HK-2 (cell line): Measurements from ENCODE around the gene CHRNG.
"Not testable (repeated sequence)": the region's sequence is repeated elsewhere in the genome, so short reads cannot be mapped to it uniquely, and the experiment has no call there.

Experiments used
- DNase-seq: peaks from one replicate; pipeline ENCODE4 v3.0.0-alpha.2; 2018; ENCODE audit not compliant: unreplicated experiment

The CHRNG gene

GRCh38 chr2:232526372-232526941, 13.0 kb upstream of the CHRNG start:
- DNase-seq: no peak

DNA sequence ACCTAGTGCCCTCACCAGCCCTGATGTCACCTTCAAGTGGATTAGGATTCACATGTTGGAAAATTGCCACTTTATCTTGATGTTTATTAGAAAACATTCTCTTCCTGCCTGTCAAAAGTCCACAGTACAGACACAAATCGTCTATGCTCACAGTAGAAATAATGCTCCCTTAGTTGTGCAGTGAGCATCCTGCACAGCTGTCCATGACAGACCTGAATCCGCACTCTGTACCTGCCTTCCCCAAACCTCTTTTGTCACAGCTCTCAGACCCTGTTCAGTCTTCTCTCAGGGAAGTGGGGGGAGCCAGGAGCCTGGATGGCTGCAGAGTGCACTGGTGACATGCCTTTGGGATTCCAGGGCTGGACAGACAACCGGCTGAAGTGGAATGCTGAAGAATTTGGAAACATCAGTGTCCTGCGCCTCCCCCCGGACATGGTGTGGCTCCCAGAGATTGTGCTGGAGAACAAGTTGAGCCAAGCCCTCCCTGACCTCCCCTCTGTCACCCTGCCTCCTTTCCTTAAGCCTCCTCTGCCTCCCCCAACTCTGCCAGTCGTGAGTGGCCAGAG, 11.5 kb upstream of the CHRNG start:
- DNase-seq: no peak

- DNase-seq: no peak
Observed at GRCh38 chr2:232528746-232529460, 10.6 kb upstream of the CHRNG start.

- DNase-seq: no peak
Observed at GRCh38 chr2:232529806-232530547, 9.5 kb upstream of the CHRNG start.

GRCh38 chr2:232530626-232531260, 8.7 kb upstream of the CHRNG start:
- DNase-seq: no peak

- DNase-seq: no peak
Observed at GRCh38 chr2:232532419-232532818, 7.1 kb upstream of the CHRNG start.

DNA sequence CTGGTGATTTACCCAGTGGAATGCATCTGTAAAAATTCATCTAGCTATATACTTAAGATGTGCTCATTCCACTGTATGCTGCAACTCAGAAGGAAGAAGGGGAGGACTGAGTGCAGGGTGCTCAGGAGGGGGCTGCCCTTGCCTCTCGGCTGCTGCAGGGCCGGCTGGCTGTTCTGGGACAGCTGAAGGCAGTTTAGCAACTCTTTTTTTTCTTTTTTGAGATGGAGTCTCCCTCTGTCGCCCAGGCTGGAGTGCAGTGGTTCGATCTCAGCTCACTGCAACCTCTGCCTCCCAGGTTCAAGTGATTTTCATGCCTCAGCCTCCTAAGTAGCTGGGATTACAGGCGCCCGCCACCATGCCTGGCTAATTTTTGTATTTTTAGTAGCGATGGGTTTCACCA, 6.7 kb upstream of the CHRNG start:
- not testable (repeated sequence) for DNase-seq

DNA sequence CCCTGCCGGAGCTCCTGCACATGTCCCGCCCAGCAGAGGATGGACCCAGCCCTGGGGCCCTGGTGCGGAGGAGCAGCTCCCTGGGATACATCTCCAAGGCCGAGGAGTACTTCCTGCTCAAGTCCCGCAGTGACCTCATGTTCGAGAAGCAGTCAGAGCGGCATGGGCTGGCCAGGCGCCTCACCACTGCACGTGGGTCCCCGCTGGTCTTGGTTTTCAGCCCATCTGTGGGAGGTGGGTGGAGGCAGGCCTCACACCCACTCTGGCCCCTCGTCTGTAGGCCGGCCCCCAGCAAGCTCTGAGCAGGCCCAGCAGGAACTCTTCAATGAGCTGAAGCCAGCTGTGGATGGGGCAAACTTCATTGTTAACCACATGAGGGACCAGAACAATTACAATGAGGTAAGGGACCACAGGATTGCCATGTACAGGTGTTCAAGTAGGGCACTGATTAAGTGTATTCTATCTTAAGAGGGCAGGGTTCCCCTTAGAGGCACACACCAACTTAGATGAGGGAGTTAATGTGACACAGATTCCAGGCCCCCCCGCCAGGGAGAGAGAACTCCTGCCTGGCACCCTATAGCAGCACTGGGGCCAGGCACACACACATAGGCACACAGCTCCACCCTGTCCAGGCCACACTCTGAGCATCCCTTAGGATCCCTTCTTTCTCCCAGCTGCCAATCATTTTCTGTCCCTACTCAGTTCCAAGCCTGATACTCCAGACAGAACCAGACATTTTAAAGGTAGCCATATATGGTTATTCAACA, 5.4 kb upstream of the CHRNG start:
- no peak for DNase-seq

DNA sequence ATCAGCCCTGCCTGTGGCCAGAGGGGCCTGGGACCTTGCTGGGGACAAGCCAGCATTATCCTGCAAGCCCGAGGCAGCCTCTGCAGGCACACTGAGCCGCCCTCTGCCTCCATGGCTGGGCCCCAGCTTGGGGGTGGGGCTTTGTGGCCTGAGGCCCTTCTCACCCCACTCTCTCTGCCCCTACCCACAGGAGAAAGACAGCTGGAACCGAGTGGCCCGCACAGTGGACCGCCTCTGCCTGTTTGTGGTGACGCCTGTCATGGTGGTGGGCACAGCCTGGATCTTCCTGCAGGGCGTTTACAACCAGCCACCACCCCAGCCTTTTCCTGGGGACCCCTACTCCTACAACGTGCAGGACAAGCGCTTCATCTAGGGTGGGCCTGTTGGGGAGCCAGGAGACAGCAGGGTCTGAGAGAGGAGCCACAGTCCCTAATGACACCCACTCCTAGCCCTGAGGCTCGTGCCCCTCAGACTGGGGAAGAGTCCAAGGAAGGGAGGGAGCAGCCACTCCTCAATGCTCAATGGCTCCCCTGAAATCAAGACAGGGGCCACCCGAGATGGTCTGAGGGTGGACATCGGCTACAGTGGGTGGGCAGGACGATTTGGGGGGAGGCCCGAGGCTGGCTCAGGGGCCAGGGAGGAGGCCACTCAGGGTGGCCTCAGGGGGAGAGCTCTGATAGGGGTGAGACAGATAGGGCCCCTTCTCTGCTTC, 4.4 kb upstream of the CHRNG start:
- DNase-seq: no peak

GRCh38 chr2:232535761-232536530, 3.5 kb upstream of the CHRNG start:
- DNase-seq: no peak

GRCh38 chr2:232537079-232537478, 2.4 kb upstream of the CHRNG start:
- DNase-seq: no peak

DNA sequence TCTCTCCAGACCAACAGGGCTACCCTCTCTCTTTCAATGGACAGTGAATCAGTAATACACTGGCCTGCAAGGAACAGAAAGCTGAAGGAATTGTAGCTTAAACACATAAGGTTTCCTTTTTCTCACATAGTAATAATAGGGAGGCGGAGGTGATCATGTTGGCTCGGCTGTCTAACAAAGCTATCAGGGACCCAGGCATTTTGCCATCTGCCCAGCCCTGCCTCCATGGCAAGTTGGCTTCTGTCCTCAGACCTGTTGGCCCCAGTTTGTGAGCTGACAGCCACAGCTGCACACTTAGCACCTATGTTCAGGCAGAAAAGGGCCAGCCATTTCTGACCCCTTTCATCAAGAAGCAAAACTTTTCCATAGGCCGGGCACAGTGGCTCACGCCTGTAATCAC, 2.0 kb upstream of the CHRNG start:
- no peak for DNase-seq

- DNase-seq: no peak
Observed at GRCh38 chr2:232538671-232539070, 821 bp upstream of the CHRNG start.

DNA sequence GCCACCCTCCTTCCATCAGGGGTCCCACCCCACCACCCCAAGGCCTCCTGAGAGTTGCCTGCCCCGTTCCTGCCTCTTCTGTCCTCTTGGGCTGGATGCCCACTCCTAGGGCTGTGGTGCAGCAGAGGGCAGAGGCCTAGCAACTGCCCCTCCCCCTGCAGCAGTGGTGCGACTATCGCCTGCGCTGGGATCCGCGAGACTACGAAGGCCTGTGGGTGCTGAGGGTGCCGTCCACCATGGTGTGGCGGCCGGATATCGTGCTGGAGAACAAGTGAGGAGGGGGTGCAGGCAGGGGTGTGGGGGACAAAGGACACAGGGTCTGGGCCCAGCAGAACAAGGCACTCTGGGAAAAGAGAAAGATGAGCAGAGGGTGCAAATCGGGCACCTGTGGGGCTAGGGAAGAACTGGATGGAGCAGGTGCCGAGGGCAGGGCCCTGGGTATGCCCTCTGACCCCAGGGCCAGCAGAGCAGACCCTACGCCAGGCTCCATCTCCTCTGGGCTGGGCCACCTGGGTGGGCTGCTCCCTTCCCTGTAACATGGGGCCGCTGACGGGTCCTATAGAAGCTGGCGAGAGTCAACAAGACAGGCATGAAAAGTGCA, 1.0 kb downstream of the CHRNG start:
- DNase-seq: no peak

DNA sequence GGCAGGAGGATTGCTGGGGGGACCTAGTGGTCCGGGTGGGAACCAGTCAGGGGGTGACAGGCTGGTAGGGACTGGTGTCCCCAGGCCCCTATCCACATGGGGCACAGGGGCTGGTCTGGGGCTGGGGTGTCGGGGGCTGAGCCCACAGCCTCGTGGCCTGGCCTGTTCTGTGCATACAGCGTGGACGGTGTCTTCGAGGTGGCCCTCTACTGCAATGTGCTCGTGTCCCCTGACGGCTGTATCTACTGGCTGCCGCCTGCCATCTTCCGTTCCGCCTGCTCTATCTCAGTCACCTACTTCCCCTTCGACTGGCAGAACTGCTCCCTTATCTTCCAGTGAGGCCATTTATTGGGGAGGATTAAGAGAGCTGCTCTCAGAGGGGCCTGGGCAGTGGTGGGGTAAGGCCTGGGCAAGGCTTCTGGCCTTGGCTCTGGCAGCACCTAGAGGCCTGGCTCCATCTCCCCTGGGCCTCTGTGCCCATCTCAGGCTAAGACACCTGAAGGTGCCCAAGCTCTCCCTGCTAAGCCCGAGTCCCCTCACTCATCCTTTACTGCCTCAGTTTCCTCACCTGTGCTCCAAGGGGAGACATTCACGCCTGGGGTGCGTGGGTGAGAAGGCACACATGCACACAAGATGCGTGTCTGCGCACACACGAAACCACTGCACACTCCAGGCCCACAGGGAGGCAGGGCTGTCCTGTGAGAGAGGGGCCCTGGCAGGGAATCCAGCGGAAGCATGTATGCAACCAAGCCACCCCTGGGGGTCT, 1.9 kb downstream of the CHRNG start:
- no peak for DNase-seq

DNA sequence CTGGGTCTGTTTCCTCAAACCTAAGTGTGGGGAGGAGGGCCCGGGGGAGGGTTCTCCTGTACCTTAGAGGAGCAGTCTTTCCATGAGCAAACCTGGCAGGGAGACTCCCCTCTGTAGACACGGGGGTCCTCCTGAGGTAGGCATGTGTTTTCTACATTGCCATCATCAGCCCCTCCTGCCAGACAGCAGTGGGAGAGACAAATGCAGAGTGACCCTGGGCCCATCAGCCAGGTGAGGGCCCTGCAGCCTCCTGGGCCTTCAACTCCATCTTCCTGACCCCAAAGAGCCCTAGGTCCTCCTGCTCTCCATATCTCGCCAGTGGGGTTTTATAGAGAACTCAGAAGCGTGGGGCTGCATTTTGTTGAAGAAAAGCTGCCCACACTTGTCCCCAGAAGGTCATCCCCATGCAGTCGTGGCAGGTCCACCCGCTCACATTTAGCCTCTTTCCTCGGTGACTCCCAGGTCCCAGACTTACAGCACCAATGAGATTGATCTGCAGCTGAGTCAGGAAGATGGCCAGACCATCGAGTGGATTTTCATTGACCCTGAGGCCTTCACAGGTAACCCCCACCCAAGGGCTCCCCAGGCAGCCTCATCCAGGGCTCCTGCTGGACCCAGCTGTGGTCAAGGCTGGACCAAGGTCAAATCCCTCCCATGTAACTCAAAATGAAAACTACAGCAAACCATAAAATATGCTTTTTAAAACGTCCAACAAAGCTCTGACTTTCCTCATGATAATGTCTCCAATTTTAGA, 2.6 kb downstream of the CHRNG start:
- DNase-seq: no peak

- no peak for DNase-seq
Observed at GRCh38 chr2:232542715-232543467, 3.4 kb downstream of the CHRNG start.
